GM12874 (cell line): ENCODE results near the gene FCAMR.

Experiments
- CTCF ChIP-seq: IDR thresholded peaks from 2 replicates; pipeline ENCODE4 v1.5.1; 2011; ENCODE audit warnings: low read depth, mild to moderate bottlenecking, control low read depth, low read length, moderate library complexity; ENCODE audit not compliant: insufficient read depth

Gene FCAMR

GRCh38 chr1:207004931-207005830 lies 34.9 kb upstream of the FCAMR start:
- TF ChIP-seq CTCF: peak; percentile 84

DNA sequence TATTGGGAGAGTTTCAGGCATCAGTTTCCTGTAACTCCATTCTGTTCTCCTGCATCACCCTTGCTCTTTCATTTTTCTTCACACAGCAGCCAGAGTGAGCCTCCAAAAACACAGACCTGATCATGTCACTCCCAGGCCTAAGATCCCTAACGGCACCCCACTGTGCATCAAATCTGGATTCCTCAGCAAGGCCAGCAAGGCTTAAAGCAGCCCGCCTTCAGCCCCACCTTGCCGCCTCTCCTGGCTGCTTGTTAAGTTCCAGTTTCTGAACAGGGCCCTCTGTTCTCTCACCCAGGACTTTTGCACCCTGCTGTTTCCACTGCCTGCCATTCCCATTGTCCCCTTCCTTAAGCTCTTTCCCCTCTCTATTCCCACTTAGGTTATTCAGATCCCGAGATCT lies 33.0 kb upstream of the FCAMR start:
- no peak for TF ChIP-seq CTCF

GRCh38 chr1:207002724-207003146 lies 32.5 kb upstream of the FCAMR start:
- no peak for TF ChIP-seq CTCF

- no peak for TF ChIP-seq CTCF
Measured at GRCh38 chr1:207001492-207002245, 31.4 kb upstream of the FCAMR start.

GRCh38 chr1:207000651-207001291 lies 30.5 kb upstream of the FCAMR start:
- no peak for TF ChIP-seq CTCF

- no peak for TF ChIP-seq CTCF
Measured at GRCh38 chr1:206998816-206999215, 28.6 kb upstream of the FCAMR start.

GRCh38 chr1:206992790-206993189 lies 22.5 kb upstream of the FCAMR start:
- TF ChIP-seq CTCF: no peak
